Esophagus squamous epithelium (tissue), 5 donors: ENCODE results near the gene GEMIN5. TPM values are rescaled to one million over a fixed set of nuclear protein-coding genes. Genes with fewer than 3 reads are reported as not detected.

Experiments used
- DNase-seq: peaks from one replicate; lab custom pipeline; 2025; lab: John Stamatoyannopoulos, UW
- H3K27ac ChIP-seq, 4 donors: fragments of 200-600 bp; sonication (generic); one replicate each; pipeline ENCODE4 v1.5.1; 2016 to 2019; ENCODE audit warnings: mild to moderate bottlenecking in 1 of 4
- H3K27me3 ChIP-seq, 4 donors: fragments of 200-600 bp; sonication (generic); 1 replicate in 3 of 4; 2 replicates in 1 of 4; pipeline versions ENCODE4 v1.5.1 to v1.6.0; 2017 to 2021; ENCODE audit warnings: antibody characterized with exemption in 1 of 4
- H3K36me3 ChIP-seq, 3 donors: fragments of 200-600 bp; sonication (generic); one replicate each; pipeline ENCODE4 v1.5.1; 2016 to 2019
- H3K4me1 ChIP-seq, 3 donors: fragments of 200-600 bp; sonication (generic); one replicate each; pipeline ENCODE4 v1.5.1; 2017 to 2019
- H3K4me3 ChIP-seq, 4 donors: fragments of 200-600 bp; sonication (generic); 1 replicate in 3 of 4; 2 replicates in 1 of 4; pipeline ENCODE4 v1.5.1; 2016 to 2019; ENCODE audit warnings: mild to moderate bottlenecking in 2 of 4, moderate library complexity in 1 of 4
- H3K9me3 ChIP-seq, 3 donors: fragments of 200-600 bp; sonication (generic); one replicate each; pipeline ENCODE4 v1.5.1; 2016 to 2019
- POLR2A ChIP-seq, 4 donors: fragments of 450-650 bp; IDR thresholded peaks; one replicate each; pipeline ENCODE4 v1.6.1; 2017; ENCODE audit warnings: antibody characterized with exemption in 4 of 4, mild to moderate bottlenecking in 4 of 4, moderate library complexity in 3 of 4
- WGBS, 2 donors: methylation state at CpG; one replicate each; pipeline ENCODE4 v1.1.5; 2018; 5-methylcytosine and 5-hydroxymethylcytosine counted together
- intact Hi-C: fragments of 100-400 bp; cut with DNase I; formaldehyde crosslinking; loops from one replicate; pipeline ENCODE4 v1.15.0; 2022
- total RNA-seq, 4 donors: library from RNA; depleted of rRNA; stranded (reverse); fragments of >200 nt; gene quantifications; one replicate each; pipeline ENCODE4 v1.1.0, GENCODE V29; 2016
- TF ChIP-seq, protein P1 (sequence below), 6 experiments: fragments of 450-650 bp in 4 of 6; fragments of 200-600 bp in 2 of 6; sonication (generic) in 2 of 6; IDR thresholded peaks; one replicate each; pipeline ENCODE4 v1.5.1; 2016 to 2019; ENCODE audit warnings: antibody characterized with exemption in 6 of 6, mild to moderate bottlenecking in 4 of 6, moderate library complexity in 4 of 6
- donor health status: DM: yes; HTN: yes; CAD: no.

GEMIN5 gene
- total RNA-seq, 4 donors from 2014 or later, result 10.1 to 18.1 (median 13.2) TPM

DNA sequence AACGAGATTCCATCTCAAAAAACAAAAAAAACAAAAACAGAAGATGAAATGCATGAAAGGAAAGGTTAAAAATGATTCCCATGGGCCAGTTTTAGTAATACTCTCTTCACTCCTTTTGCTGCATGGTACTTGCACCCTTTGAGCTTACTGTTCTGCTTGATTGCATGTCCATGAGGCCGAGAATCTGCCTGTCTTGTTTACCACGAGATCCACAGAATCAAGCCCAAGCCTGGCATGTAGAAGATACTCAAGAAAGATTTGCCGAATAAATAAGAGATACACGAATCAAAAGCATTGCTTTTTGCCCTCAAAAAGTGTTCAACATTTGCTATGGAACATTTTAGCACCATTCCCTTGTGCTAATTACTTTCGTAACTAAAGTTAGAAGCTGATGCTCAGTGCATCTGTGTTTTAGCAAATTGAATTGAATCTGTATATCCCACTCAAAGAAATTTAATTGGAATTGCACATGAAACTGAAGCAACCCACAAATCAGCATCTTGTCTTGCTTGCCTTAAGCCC lies 88.7 kb downstream of the GEMIN5 start:
- H3K27me3 ChIP-seq, result no peaks in the 10 kb centered on the region
- no peaks in the 10 kb centered on the region for H3K36me3 ChIP-seq
- H3K4me1 ChIP-seq, result peaks cover 0 to 45% (median 10%) of the 10 kb centered on the region in 3 donors
- peak overlapping the region in 3 of 4 donors; percentile 77 to 88 (median 87) for H3K27ac ChIP-seq
- TF ChIP-seq, protein P1, sequence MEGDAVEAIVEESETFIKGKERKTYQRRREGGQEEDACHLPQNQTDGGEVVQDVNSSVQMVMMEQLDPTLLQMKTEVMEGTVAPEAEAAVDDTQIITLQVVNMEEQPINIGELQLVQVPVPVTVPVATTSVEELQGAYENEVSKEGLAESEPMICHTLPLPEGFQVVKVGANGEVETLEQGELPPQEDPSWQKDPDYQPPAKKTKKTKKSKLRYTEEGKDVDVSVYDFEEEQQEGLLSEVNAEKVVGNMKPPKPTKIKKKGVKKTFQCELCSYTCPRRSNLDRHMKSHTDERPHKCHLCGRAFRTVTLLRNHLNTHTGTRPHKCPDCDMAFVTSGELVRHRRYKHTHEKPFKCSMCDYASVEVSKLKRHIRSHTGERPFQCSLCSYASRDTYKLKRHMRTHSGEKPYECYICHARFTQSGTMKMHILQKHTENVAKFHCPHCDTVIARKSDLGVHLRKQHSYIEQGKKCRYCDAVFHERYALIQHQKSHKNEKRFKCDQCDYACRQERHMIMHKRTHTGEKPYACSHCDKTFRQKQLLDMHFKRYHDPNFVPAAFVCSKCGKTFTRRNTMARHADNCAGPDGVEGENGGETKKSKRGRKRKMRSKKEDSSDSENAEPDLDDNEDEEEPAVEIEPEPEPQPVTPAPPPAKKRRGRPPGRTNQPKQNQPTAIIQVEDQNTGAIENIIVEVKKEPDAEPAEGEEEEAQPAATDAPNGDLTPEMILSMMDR (IDR thresholded peaks at IDR 0.05), result no peak
- TF ChIP-seq POLR2A (IDR thresholded peaks at IDR 0.05), result no peak
- DNase-seq, result no peak
- H3K4me3 ChIP-seq, result peak overlapping the region in 3 of 4 donors; percentile 49 to 67 (median 54)
- no peaks in the 10 kb centered on the region for H3K9me3 ChIP-seq
- WGBS, 2 donors, result 46 to 58% methylated on average over 6 of the region's 6 CpGs
- intact Hi-C loops, result no loop called here

DNA sequence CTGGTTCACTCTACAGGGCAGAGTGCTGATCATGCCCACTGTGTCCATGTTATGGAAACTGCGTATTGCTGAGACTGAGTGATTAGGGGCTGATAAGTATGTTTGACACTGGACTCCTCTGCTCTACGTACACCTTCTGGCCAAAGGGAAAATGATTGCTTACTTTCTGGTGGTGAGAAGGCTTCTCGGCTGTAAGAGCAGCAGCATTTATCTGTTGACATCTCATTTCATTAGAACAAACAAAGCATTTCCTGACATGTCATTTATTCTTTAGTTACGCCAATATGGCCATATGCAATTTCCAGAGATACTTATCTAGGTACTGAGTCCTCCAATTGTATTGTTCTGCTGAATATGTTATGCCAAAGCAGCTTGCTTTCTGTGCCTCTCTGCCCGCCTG lies 93.2 kb downstream of the GEMIN5 start:
- DNase-seq, result no peak
- Histone ChIP-seq H3K4me1 (peaks cover 0 to 32% (median 0%) of the 10 kb centered on the region in 3 donors), H3K27ac (no peak overlapping the region), H3K36me3 (no peaks in the 10 kb centered on the region), H3K4me3 (no peak overlapping the region), H3K9me3 (no peaks in the 10 kb centered on the region), H3K27me3 (no peaks in the 10 kb centered on the region)
- WGBS, 2 donors, result 82 to 92% methylated on average over 5 of the region's 5 CpGs
- intact Hi-C loops, result no loop called here
- TF ChIP-seq POLR2A (IDR thresholded peaks at IDR 0.05), result no peak
- TF ChIP-seq, protein P1 (IDR thresholded peaks at IDR 0.05), result no peak

DNA sequence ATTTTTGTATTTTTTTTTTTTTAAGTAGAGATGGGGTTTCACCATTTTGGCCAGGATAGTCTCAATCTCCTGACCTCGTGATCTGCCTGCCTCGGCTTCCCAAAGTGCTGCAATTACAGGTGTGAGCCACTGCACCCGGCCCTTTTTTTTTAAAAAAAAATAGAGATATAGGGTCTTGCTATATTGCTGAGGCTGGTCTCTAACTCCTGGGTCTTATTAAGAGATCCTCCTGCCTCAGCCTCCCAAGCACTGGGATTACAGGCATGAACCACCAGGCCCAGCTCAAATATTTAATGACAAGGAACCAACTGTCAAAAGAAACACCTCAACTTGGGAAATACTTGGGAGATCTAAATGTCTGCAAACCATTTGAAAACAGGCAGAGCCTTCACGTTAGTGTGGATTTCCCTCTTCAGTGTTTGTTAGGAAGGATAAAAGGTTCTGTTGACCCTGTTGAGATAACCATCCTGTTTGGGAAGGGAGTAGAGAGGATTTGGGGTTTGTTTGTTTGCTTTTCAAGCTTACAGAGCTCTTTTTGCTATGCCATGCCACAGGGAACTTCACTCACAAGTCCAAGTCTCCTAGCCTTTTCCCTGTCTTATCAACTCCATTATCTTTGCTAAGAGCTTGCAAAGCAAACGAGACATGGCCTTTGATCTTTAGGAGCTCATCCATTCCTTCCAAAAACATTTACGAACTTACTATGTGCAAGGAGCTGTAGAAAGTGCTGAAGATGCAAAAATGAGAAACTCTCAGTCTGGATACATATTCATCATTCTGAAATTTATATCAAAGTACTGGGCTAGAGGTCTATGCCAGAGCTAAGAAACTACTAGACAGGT lies 95.1 kb downstream of the GEMIN5 start:
- no peak overlapping the region for H3K4me3 ChIP-seq
- no peak for DNase-seq
- peaks cover 0 to 13% (median 0%) of the 10 kb centered on the region in 3 donors for H3K4me1 ChIP-seq
- H3K36me3 ChIP-seq, result peaks cover 0 to 7% (median 0%) of the 10 kb centered on the region in 3 donors
- no peaks in the 10 kb centered on the region for H3K9me3 ChIP-seq
- intact Hi-C loops, result no loop called here
- TF ChIP-seq, protein P1 (IDR thresholded peaks at IDR 0.05), result no peak
- TF ChIP-seq POLR2A (IDR thresholded peaks at IDR 0.05), result no peak
- H3K27ac ChIP-seq, result no peak overlapping the region
- no peaks in the 10 kb centered on the region for H3K27me3 ChIP-seq
- 80 to 89% methylated on average over 4 to 6 of the region's 6 CpGs for WGBS, 2 donors

DNA sequence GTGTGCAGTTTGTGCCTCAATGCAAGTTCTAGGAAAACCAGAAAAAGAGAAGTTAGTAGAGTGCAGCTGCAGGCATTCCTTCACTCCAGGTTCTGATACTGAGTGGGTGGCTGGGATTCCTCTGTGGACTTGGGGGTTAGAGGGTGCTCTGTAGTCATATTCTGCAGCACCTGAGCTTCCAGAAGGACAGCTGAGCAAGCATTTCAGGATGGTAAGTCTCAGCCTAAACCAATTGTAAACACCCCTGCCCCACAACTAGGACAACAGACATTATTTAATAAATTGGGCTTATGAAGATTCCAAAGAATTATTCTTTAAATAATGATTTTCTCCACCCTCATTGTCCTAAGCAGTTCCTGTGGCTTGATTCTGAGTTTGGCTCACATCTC lies 96.7 kb downstream of the GEMIN5 start:
- Histone ChIP-seq H3K9me3 (no peaks in the 10 kb centered on the region), H3K36me3 (peaks cover 0 to 23% (median 0%) of the 10 kb centered on the region in 3 donors), H3K4me1 (peaks cover 0 to 10% (median 0%) of the 10 kb centered on the region in 3 donors), H3K27me3 (no peaks in the 10 kb centered on the region), H3K27ac (no peak overlapping the region), H3K4me3 (no peak overlapping the region)
- TF ChIP-seq, protein P1 (IDR thresholded peaks at IDR 0.05), result no peak
- no peak for TF ChIP-seq POLR2A (IDR thresholded peaks at IDR 0.05)
- intact Hi-C loops, result no loop called here
- DNase-seq, result no peak
